ENCODE results near the gene ARIH2.

GRCh38 chr3:48934333-48934991 lies 15.8 kb downstream of the ARIH2 start:
- TF ChIP-seq CTCF (conservative IDR thresholded peaks at IDR 0.05; ENCODE audit: low read depth, low read length), result no peak
- no peak for TF ChIP-seq EZH2 (IDR thresholded peaks at IDR 0.05; ENCODE audit: borderline replicate concordance, low read depth, low read length, poor library complexity, severe bottlenecking)
